ENCODE measurements around the gene EPSTI1.
A peak's percentile ranks its signal among the peaks of the same experiment; 100 is the strongest.

EPSTI1 gene

GRCh38 chr13:42971691-42972347 is 20.2 kb downstream of the EPSTI1 start:
- DNase-seq (ENCODE audit: low read depth) = no peak

DNA sequence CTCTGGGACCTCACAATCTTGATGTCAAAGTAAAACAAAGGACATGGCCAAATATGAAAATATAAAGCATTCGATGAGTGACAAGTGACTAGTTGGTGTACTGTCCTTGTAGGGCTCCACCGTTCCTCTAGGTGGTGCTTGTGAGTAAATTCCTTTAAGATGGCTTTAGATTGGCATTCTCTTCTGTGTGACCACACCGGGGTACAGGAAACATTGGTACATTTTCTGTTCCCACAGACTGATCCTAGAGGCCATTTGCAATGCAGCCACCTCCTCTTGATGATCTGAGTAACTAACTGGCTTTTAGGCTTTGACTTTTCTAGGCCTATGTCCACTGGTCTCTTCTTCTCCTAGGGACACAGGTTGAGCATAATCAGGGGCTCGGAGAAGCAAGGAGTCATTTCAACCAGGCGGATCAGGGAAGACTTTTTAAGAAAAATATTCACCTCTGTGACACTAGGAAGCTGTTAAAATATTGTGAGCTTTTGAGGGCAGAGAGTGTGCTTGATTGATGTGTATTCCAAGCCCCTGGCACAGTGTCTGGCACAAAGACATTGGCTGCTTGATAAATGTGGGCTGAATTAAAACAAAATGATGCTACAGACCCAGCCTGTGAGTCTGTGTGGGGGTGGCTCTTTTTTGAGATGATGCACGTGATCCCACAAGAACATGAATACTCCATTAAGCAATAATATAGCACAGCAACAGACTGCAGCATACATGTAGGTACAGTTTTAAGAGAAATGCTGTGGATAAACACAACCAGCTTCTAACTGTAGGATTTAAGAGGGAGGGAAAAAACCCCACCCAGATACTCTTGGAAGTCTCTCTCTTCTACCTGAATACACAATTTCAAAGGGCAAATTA is 21.0 kb downstream of the EPSTI1 start:
- no peak for DNase-seq (ENCODE audit: low read depth)

GRCh38 chr13:42969565-42970172 is 22.4 kb downstream of the EPSTI1 start:
- peak; percentile 68 for DNase-seq (ENCODE audit: low read depth)

DNA sequence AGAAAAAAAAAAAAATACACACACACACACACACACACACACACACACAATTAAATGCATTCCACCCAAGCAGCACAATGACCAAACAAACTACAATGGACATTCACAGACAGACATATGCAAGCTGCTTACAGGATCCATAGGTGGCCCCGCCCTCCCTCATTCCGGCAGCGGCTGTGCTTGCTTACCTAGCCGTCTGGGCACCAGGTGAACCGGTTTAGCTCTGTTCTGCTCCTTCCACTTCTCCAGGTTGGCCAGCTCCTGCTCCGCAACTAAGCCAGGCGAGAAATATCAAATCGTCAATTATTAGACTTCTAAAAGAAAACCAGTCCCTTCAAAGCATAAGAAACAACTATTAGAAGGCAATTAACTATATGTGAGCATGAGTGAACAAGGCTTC is 23.1 kb downstream of the EPSTI1 start:
- DNase-seq (ENCODE audit: low read depth) = no peak

- no peak for DNase-seq (ENCODE audit: low read depth)
Observed at GRCh38 chr13:42967660-42968059, 24.4 kb downstream of the EPSTI1 start.

DNA sequence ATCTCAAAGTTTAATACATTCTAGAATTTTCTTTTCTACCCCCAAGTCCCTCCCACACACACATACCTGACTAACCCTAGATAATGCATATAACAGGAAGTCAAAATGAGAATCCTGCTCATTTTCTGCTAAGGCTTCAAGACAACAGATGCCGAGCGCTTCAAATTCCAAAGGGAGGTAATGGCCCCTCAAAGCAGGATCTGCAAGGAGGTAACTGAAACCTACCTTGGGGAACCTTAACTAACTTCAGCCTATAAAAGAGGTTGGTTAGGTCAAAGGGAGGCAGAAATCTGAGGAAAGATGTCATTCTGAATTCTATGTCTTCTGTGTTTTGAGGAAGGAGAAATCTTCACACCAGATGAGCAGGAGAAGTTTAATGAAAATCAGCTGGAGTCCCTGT is 26.8 kb downstream of the EPSTI1 start:
- DNase-seq (ENCODE audit: low read depth) = no peak

DNA sequence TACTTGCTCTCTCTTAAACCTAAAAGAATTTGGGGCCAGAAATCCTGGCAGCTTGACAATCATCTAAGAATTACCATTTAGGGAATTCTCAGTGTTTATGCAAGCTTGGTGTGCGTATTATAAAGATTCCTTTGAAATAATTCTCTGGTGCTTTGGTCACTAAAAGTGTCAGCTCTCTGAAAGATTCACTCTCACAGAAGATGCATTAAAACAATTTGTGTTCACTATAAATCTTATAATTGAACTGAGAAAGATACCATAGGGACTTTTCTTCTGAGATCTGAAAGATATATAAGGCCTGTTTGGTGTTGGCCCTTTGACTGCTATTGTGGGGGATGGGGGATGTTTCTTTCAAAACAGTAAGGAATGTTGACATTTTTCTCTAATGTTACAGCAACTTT is 27.3 kb downstream of the EPSTI1 start:
- no peak for DNase-seq (ENCODE audit: low read depth)

GRCh38 chr13:42959615-42960014 is 32.4 kb downstream of the EPSTI1 start:
- DNase-seq (ENCODE audit: low read depth) = no peak

DNA sequence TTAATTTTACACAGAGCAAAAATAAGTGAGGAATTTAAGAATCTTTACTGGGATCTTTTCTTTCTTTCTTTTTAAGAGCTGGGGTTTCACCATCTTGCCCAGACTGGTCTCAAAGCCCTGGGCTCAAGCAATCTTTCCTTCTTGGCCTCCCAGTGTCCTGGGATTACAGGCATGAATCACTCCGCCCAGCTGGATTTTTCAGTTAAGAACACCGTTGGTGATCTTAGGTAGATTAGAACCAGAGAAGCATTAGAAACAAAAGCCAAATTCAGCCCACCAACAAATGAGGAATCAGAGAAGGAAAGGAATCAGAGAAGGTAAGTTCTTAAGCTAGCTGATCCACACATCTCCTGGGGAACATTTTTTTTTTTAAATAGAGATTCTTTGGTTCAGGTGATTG is 34.2 kb downstream of the EPSTI1 start:
- DNase-seq (ENCODE audit: low read depth) = no peak

GRCh38 chr13:42950181-42950580 is 41.9 kb downstream of the EPSTI1 start:
- DNase-seq (ENCODE audit: low read depth) = no peak

DNA sequence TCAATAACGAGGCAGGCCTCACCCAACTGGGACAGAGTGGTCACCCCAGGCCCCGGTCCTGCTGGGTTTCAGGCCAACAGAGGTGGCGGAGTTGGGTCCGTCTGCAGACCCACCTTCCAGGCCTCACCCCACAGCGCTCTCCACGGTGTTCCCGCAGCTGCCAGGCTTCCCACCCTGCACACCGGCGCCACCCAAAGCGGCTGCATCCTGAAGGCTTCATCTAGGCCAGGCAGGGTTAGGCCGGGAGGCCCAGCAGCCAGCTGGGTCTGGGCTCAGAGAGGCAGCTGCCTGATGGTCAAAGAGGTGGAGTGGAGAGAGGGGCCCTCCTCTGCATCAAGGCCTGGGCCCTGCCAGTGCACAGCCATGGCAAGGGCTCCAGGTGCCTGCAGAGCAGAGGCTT is 44.1 kb downstream of the EPSTI1 start:
- DNase-seq (ENCODE audit: low read depth) = no peak

DNA sequence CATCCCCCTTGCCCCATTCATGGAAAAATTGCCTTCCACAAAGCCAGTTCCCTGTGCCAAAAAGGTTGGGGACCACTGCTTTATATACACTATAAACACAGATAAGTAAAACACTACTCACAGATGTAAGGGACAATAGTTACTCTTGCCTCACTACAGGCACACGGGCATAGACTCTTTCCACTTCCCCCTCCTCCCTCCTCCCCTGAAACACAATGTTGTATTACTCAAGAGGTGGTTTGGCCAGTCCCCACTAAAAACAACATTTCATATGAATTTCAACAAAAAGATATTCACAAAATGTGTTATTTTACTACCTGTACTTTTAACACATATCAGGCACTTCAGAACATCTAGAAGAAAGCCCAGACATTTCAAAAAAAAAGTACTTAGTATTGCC is 45.1 kb downstream of the EPSTI1 start:
- no peak for DNase-seq (ENCODE audit: low read depth)

DNA sequence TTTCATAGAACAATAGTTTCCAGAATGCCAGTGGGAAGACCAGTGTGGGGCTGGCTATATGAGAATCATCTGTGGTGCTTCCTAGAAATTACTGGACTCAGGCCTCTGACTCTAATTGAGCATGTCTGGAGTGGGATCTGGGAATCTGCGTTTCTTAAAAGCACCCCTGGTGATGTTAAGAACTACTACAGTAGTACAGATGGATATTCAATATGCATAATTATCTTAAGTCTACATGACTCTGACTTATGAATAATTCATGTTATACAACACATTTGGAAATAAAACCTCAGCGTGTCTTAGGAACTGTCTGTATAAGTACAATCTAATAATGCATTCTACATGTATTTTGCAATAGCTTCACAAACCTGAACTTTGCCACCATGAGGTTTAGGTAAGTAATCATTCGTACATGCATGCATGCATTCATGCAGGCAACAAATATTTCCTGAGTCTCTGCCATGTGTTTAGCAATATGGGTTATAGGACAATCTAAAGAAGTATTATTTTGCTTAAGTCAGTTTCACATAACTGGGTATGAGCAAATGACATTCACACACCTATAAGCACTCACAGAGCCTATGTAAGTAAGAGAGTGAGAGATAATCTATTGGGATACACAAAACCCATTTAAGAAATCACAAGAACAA is 62.0 kb downstream of the EPSTI1 start:
- no peak for DNase-seq (ENCODE audit: low read depth)

GRCh38 chr13:42926555-42926954 is 65.5 kb downstream of the EPSTI1 start:
- DNase-seq (ENCODE audit: low read depth) = no peak

- DNase-seq (ENCODE audit: low read depth) = no peak
Observed at GRCh38 chr13:42926043-42926442, 66.0 kb downstream of the EPSTI1 start.

DNA sequence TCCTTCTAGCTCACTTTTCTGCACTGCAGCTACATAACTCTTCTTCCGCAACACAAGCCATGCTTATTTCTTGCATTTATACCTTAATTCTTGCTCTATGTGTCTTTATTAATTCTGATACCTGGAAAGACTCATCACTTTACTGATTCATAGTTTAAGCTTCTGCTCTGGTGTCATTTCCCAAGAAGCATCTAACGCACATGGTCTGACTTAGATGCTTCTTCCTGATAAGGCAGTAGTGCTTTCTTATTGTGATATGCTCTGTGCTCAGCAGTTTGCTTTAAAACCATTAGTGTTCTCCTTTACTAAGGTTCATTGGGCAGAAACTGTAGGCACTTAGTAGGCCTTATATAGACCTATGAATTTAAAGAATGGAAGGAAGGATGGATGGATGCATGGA is 66.4 kb downstream of the EPSTI1 start:
- no peak for DNase-seq (ENCODE audit: low read depth)

DNA sequence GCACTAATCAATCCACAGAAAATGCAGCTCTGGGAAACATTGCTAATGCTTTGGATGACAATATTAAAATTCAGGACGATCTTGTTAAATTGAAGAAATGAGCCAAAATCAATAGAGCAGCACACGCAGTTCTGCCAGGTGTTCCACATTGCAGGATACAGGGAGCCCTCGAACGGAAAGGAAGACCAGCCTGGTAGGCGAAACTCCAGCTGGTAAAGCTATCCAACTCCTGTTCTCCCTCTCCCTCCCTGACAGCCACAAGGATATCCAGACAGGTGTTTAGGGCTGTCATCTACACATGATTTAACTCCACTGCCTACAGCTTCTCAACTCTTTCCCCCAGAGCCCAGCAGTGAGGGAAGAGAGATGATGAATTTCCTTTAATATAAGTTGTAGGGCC is 67.7 kb downstream of the EPSTI1 start:
- DNase-seq (ENCODE audit: low read depth) = no peak

- DNase-seq (ENCODE audit: low read depth) = no peak
Observed at GRCh38 chr13:42907745-42908144, 84.3 kb downstream of the EPSTI1 start.

DNA sequence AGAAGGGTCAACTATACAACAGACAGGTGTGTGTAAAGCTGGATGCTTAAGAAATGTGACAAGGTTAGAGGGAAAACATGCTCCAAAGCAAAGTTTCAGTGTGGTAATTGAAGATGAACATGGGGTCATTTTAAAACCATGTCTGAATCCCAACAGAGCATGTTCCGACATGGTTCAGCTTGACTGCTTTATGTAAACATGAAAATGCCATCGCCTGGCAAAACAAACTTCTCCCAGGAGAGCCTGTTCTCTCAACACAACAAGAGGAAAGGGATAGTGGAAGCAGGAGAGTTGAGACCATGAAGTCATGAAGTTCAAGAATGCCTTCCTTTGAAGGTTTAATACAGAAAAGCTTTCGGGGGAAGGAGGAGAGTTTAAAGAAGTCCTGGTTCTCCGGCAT is 85.8 kb downstream of the EPSTI1 start:
- DNase-seq (ENCODE audit: low read depth) = no peak

GRCh38 chr13:42905579-42905978 is 86.5 kb downstream of the EPSTI1 start:
- DNase-seq (ENCODE audit: low read depth) = no peak

DNA sequence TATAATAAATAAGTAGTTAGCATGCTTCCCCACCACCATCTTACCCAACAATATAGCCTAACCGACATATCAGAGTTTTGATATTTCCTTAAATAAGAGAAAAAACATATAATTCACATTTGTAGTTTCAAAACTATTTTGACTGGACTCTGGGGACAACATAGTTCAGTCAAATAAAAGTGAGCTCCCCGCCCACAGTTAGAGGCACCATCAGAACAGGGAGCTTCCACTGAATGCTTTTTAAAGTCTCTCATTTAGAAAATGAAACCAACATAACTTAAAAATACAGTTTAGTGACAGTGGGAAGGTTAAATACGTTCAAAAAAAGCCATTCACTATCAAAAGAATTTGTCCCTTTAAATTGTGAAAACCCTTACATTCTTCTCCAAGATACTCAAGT is 92.8 kb downstream of the EPSTI1 start:
- DNase-seq (ENCODE audit: low read depth) = no peak

DNA sequence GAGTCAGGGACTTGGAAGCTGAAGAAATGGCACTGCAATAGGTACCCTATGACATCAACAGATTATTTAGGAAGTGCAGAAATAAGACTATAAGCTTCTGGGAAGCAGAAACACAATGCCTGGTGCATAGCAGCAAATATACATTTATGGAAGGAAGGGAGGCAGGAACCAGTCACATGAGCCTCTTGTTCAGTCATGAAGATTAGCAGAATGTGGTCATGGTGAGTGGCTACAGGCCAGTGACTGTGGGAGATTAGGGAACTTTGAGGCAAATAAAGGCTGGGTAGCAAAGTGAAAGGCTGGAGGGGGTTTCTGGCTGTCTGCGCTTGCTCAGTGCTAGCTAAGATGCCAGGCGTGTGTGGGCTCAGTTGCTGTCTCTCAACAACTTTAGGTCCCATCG is 96.3 kb downstream of the EPSTI1 start:
- no peak for DNase-seq (ENCODE audit: low read depth)

DNA sequence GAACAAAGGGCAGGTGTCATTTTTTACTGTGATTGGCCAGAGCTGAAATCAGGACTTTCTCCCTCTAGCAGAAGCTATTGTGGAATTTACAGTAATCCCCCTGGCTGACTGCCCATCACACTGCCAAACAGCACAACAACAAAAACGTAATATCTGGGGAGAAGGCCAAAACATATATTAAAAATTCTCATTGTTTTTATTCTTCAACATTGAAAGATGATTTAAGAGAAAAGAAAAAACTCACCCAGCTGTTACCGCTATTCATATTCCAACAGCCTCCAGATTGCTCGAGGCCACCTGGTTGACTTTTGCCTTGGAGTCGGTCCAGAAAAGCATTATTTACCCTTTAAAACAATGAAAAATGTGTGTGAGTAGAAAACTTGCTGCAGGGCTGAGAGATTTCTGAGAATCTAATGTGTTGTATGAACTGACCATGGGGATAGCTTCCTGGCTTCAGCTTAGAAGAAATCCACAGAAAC is 97.2 kb downstream of the EPSTI1 start:
- no peak for DNase-seq (ENCODE audit: low read depth)
